ENCODE data around the gene BANP.

Gene BANP

DNA sequence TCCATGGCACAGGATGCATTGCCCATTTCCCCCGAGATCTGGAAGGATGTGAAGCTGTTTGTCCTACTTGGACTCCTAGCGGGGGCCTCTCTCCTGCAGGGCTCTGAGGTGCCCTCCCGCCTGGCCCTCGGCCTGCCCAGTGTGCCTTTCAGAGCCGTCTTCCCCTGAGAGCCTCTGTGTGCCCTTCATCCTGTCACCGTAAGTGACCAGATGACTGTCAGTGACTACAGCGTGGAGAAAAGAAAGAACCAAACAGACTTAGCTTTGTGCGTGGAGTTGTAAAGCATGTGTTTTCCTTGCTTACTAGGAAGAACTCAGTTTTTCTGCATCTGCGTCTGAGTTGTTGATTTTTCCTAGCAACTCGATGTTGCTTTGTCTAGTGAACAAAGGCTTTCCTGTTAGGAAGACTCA lies 56.1 kb downstream of the BANP start:
- TF ChIP-seq, protein P1, sequence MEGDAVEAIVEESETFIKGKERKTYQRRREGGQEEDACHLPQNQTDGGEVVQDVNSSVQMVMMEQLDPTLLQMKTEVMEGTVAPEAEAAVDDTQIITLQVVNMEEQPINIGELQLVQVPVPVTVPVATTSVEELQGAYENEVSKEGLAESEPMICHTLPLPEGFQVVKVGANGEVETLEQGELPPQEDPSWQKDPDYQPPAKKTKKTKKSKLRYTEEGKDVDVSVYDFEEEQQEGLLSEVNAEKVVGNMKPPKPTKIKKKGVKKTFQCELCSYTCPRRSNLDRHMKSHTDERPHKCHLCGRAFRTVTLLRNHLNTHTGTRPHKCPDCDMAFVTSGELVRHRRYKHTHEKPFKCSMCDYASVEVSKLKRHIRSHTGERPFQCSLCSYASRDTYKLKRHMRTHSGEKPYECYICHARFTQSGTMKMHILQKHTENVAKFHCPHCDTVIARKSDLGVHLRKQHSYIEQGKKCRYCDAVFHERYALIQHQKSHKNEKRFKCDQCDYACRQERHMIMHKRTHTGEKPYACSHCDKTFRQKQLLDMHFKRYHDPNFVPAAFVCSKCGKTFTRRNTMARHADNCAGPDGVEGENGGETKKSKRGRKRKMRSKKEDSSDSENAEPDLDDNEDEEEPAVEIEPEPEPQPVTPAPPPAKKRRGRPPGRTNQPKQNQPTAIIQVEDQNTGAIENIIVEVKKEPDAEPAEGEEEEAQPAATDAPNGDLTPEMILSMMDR (IDR thresholded peaks at IDR 0.05; ENCODE audit: insufficient read depth, low read depth, low read length, missing control alignments), result no peak
- DNase-seq (ENCODE audit: low read depth), result no peak
- no peak overlapping the region for H3K4me3 ChIP-seq (ENCODE audit: low read length)

DNA sequence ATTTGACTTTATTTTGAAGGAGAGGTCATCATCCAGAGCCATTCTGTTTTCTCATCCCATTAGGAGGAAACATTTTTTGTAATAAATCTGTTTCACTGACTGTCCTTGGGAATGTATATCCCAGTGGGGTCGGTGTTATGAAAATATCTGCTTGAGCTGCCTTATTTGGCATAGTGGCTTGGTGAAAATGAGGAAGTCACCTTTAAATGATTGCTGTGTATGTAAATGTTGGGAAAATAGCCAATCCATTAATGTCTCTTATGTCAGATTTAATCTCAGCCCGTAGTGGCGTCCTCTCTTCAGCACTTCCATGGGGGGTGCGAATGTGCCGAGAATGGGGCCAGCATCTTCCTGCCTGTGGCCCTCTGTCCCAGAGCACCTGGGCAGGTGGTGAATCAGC lies 57.6 kb downstream of the BANP start:
- no peak overlapping the region for H3K4me3 ChIP-seq (ENCODE audit: low read length)
- TF ChIP-seq, protein P1 (IDR thresholded peaks at IDR 0.05; ENCODE audit: insufficient read depth, low read depth, low read length, missing control alignments), result no peak
- DNase-seq (ENCODE audit: low read depth), result no peak

DNA sequence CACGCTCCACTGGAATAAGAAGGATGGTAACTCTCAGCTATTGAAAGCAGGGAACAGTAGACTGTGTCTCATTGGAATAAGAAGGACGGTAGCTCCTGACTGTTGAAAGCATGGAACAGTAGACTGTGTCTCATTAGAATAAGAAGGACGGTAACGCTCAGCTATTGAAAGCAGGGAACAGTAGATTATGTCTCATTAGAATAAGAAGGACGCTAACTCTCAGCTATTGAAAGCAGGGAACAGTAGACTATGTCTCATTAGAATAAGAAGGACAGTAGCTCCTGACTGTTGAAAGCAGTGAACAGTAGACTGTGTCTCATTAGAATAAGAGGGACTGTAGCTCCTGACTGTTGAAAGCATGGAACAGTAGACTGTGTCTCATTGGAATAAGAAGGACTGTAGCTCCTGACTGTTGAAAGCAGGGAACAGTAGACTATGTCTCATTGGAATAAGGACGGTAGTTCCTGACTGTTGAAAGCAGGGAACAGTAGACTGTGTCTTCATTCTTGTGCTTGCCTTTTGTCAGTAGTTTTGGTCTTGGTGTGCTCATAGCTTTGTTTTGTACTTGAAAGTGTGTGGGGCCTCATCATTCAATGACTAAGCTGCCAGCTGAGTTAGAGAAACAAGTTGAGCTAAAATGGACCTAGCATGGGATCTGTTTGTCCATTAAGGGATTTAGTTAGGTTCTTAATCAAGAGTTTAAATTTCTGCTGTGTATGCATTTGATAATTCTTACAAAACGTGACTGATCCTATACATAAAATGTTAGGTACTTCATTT lies 58.5 kb downstream of the BANP start:
- DNase-seq (ENCODE audit: low read depth), result peak; percentile 15
- H3K4me3 ChIP-seq (ENCODE audit: low read length), result no peak overlapping the region
- TF ChIP-seq, protein P1 (IDR thresholded peaks at IDR 0.05; ENCODE audit: insufficient read depth, low read depth, low read length, missing control alignments), result no peak

DNA sequence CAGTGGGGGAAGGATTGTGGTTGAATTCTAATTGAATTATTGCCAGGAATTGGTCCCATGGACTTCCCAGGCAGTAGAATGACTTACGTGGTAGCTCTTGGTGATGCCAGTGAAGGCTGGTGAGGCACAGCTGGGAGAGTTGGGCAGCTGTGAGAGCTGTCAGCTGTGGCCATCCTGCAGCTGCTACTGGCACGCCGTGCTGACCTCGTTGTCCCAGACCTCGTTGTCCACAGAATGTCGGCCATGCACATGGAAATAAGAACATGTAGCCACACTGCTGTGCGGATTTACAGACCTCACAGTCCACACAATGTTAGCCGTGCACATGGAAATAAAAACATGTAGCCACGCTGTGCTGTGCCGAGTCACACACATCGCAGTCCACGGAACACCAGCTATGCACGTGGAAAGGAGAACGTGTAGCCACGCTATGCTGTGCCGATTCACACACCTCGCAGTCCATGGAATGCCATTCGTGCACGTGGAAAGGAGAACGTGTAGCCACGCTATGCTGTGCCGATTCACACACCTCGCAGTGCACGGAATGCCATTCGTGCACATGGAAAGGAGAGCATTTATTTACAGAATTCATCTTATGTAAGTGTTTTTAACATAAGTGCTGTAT lies 59.2 kb downstream of the BANP start:
- TF ChIP-seq, protein P1 (IDR thresholded peaks at IDR 0.05; ENCODE audit: insufficient read depth, low read depth, low read length, missing control alignments), result no peak
- H3K4me3 ChIP-seq (ENCODE audit: low read length), result no peak overlapping the region
- DNase-seq (ENCODE audit: low read depth), result no peak

DNA sequence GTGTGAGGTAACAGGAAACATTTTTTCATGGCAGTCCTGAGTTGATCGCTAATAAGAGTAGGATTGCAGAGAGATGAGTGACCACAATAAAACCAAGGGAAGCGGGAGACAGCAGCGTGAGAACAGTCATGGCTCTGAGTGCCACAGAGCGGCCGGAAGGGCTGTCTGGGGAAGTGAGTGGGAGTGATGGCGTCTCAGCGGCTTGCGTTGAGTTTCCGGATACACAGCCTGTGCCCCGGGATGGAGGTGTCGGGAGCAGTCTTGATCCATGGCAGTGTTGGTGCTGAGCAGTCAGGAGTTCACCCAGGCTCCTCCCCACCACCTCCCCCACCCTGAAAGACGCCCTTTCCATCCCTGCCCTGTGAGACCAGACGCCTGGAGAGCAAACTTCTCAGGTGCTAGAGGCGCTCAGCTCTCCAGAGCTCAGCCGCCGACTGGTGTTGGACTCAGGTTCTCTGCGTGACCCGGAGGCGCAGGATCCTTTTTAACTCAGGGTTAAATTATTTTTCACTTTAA lies 59.8 kb downstream of the BANP start:
- TF ChIP-seq, protein P1 (IDR thresholded peaks at IDR 0.05; ENCODE audit: insufficient read depth, low read depth, low read length, missing control alignments), result no peak
- no peak for DNase-seq (ENCODE audit: low read depth)
- no peak overlapping the region for H3K4me3 ChIP-seq (ENCODE audit: low read length)

DNA sequence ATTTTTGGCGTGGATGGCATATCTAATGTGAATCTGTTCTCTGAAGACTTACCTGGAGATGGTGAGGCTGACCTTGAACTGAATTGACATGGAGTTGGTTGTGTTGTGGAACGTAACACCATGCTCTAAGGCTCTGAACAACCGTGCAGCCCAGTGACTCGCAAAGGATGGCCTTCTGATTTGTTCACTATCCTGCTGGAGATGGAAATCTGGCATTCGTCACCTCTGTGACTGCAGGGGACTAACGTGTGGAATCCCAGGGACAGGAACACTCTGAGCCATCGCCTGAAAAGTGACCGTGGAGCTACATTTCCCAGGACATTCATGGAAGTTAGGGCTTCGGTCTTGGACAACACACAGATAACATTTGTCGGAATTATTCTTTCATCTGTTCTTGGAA lies 61.1 kb downstream of the BANP start:
- no peak overlapping the region for H3K4me3 ChIP-seq (ENCODE audit: low read length)
- DNase-seq (ENCODE audit: low read depth), result no peak
- TF ChIP-seq, protein P1 (IDR thresholded peaks at IDR 0.05; ENCODE audit: insufficient read depth, low read depth, low read length, missing control alignments), result no peak
